Embryonic facial prominence (tissue), 1 donor: ENCODE data around the gene ZNF222.

Experiments
- DNase-seq: peaks from one replicate; pipeline ENCODE4 v3.0.0-alpha.2; 2016; ENCODE audit errors: extremely low spot score

Gene ZNF222

DNA sequence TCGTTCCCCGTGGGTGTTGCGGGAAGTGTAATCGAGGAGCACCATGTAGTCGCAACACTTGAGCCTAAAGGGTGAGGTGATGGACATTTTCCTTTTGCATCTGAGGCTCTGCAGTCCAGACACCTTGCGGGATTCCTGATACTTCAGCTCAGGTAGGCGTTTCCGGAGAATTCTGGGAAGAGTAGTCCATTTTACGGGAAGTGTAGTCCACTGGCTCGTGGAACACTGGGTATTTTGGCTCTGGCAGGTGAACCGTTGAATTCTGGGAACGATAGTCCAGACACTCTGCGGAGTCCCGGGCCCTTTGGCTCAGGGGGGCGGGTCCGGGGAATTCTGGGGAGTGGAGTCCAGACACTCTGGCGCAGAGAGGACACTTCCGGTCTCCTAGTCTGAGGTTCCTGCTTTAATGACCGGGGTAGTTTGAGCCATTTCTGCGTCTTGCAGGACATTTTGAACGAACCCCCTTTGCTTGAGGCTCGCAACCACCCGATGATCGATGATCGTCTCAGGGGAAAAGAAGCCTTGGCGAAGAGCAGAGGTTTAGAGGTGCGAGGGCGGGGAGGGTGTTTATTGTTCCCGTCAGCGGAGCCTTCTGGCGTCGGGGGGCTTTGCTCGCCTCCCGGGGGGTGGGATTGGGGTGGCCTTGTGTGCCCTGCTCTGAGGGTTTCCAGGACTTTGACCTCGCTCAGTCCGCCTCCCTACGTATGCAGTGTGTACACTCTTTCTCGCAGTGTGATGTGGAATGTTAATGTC lies 26.6 kb downstream of the ZNF222 start, which contains the start of gene ZNF223:
Gene ZNF223 (plus strand): TSS at position 387 of the 753 bp plus-strand sequence. CDS start 3,141 bp downstream, outside the sequence.
- DNase-seq, result peak; percentile 93

GRCh38 chr19:44055870-44056269 lies 30.7 kb downstream of the ZNF222 start:
- no peak for DNase-seq

GRCh38 chr19:44059229-44059628 lies 34.0 kb downstream of the ZNF222 start:
- DNase-seq, result no peak

GRCh38 chr19:44061038-44061437 lies 35.9 kb downstream of the ZNF222 start:
- DNase-seq, result no peak

DNA sequence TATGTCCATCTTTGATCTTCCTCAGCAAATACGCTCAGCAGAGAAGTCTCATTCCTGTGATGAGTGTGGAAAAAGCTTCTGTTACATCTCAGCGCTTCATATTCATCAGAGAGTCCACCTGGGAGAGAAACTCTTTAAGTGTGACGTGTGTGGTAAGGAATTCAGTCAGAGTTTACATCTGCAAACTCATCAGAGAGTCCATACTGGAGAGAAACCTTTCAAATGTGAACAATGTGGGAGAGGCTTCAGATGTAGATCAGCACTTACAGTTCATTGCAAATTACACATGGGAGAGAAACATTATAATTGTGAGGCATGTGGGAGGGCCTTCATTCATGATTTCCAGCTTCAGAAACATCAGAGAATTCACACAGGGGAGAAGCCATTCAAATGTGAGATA lies 41.1 kb downstream of the ZNF222 start:
- no peak for DNase-seq

DNA sequence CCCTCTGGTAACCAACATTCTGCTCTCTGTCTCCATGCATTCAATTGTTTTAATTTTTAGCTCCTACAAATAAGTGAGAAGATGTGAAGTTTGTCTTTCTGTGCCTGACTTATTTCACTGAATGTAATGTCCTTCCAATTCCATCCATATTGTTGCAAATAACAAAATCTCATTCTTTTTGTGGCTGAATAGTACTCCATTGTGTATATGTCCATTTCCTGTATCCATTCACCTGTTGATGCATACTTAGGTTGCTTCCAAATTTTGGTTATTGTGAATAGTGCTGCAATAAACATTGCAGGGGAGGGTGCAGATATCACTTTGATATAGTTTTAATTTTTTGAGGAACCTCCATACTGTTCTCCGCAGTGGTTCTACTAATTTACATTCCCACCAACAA lies 44.2 kb downstream of the ZNF222 start:
- no peak for DNase-seq

DNA sequence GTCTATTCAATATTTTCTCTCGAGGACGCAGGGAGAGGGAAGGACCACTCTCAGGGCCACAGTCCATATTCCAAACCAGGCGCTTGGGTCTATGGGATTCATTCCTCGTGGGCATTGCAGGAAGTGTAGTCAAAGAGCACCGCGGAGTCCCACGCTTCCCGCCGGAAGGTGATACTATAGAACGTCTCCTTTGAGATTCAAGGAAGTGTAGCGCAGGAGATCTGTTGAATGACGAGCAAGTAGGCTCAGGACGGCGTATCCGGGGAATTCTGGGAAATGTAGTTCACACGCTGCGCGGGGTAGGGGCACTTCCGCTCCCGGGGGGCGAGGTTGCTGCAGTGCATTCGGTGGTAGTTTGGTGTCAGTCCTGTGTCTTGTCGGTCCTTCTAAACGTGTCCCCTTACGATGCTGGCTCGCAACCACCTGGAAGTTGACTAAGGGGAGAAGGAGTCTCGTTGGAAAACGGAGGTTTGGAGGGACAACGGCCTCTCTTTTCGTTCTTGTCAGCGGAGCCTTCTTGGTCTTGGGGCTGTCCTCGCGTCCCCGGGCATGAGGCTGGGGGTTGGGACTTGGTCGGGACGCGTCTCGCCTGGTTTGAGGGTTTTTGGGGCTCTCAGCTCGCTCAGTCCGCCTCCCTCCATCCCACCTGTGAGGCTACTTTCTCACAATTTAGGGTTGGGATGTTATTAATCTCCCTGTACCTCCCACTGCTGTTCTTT lies 46.8 kb downstream of the ZNF222 start, which contains the start of gene ZNF284:
Gene ZNF284 (plus strand): TSS at position 336 of the 719 bp plus-strand sequence. CDS start 4,231 bp downstream, outside the sequence.
- DNase-seq, result peak; percentile 81

DNA sequence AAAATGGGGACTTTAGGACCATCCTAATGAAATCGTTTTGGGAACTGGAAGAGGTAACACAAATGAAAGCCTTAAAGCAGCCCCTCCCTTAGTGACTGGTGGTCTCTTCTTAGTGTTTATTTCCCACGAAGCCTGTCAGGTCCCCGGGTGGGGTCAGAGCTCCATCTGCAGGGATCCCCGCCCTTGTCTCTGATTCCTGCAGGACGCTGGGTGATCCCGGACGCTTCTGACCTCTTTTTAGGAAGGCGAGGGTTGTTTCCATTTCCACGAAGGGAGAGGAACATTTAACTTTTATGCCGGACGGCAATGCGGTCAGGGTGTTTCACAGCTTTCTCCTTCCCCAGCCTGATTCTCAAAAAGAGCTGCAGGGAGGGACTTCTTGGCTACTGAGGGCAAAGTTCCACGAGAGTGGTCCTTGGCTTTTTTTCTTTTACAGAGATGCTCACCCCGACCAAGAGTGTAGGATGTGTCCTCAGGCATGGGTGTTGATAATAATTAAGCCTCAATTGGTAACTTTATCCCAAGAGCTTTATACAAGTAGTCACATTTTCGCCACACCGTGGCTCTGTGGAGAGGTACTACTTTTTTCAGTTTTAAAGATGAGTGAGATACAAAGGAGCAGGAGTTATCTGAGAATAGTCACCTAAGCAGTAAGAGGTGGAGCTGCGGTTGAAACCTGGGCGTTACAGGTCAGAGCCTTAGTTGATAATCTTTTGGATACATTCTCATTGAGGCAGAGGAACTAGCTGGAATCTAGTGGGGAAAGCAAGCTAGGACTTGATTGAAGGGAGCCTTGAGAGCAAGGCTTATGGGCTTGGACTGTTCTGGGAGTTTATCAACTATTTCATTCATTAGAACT lies 47.6 kb downstream of the ZNF222 start:
- DNase-seq, result no peak

DNA sequence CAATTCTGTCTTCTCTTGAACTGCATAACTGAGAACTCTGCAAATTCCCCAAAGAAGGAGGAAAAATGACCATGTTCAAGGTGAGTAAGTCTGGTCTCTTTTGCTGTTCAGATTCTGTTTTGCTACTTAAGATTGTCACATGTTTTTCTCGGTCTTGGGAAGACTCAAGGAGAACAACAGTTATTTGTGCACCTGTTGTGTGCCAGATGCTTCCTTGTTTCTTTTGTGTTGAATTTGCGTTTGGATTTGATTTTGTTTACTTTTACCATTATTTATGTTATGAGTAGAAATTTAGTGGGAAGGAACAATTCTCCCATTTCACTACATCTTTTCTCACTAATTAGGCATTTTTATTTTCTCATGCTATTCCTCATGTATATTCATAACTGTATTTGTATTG lies 51.1 kb downstream of the ZNF222 start:
- DNase-seq, result no peak
